ENCODE measurements around the gene SRRM4.
A peak's percentile ranks its signal among the peaks of the same experiment; 100 is the strongest.

Gene SRRM4

GRCh38 chr12:119201789-119202543 is 220.6 kb downstream of the SRRM4 start:
- DNase-seq (ENCODE audit: low read depth, low spot score): no peak

GRCh38 chr12:119202544-119202943 is 221.2 kb downstream of the SRRM4 start:
- peak; percentile 55 for DNase-seq (ENCODE audit: low read depth, low spot score)

- DNase-seq (ENCODE audit: low read depth, low spot score): no peak
These were observed 222.8 kb downstream of the SRRM4 start for GRCh38 chr12:119204131-119204530.

GRCh38 chr12:119204671-119205285 is 223.4 kb downstream of the SRRM4 start:
- DNase-seq (ENCODE audit: low read depth, low spot score): peak; percentile 47

GRCh38 chr12:119206348-119207062 is 225.2 kb downstream of the SRRM4 start:
- DNase-seq (ENCODE audit: low read depth, low spot score): no peak

- DNase-seq (ENCODE audit: low read depth, low spot score): no peak
These were observed 225.8 kb downstream of the SRRM4 start for GRCh38 chr12:119207063-119207560.

- peak; percentile 79 for DNase-seq (ENCODE audit: low read depth, low spot score)
These were observed 227.3 kb downstream of the SRRM4 start for GRCh38 chr12:119208626-119209061.

GRCh38 chr12:119211884-119212283 is 230.5 kb downstream of the SRRM4 start:
- no peak for DNase-seq (ENCODE audit: low read depth, low spot score)
